Liver (tissue), 9 donors: Measurements from ENCODE around the gene WDHD1. TPM values are rescaled to one million over a fixed set of nuclear protein-coding genes. Genes with fewer than 3 reads are reported as not detected.

ENCODE experiments used
- DNase-seq: peaks from one replicate; pipeline ENCODE4 v3.0.0-alpha.2; 2017; ENCODE audit warnings: low spot score
- H3K27ac ChIP-seq, 2 donors: one replicate each; pipeline ENCODE4 v1.7.0; 2013; ENCODE audit warnings: inconsistent platforms in 2 of 2, low read length in 2 of 2, control low read depth in 1 of 2, low read depth in 1 of 2, mild to moderate bottlenecking in 1 of 2
- H3K27me3 ChIP-seq, 4 donors: one replicate each; pipeline versions ENCODE4 v1.6.1 to v1.7.0; 2013; ENCODE audit warnings: low read length in 3 of 4, inconsistent platforms in 1 of 4, mild to moderate bottlenecking in 1 of 4, moderate library complexity in 1 of 4; ENCODE audit not compliant: control insufficient read depth in 4 of 4, insufficient read depth in 4 of 4
- H3K36me3 ChIP-seq, 4 donors: one replicate each; pipeline versions ENCODE4 v1.6.1 to v1.7.0; 2013; ENCODE audit warnings: low read length in 3 of 4, mild to moderate bottlenecking in 3 of 4, low read depth in 1 of 4, moderate library complexity in 1 of 4; ENCODE audit not compliant: control insufficient read depth in 4 of 4, insufficient read depth in 3 of 4
- H3K4me1 ChIP-seq, 4 donors: one replicate each; pipeline versions ENCODE4 v1.6.1 to v1.7.0; 2013; ENCODE audit warnings: low read length in 3 of 4, mild to moderate bottlenecking in 3 of 4, moderate library complexity in 1 of 4; ENCODE audit not compliant: control insufficient read depth in 4 of 4, insufficient read depth in 4 of 4
- H3K4me3 ChIP-seq, 3 donors: one replicate each; pipeline versions ENCODE4 v1.6.1 to v1.7.0; 2013; ENCODE audit warnings: low read length in 3 of 3, control low read depth in 1 of 3, low read depth in 1 of 3, mild to moderate bottlenecking in 1 of 3
- H3K9ac ChIP-seq, 2 donors: one replicate each; pipeline ENCODE4 v1.7.0; 2013; ENCODE audit warnings: low read length in 2 of 2, mild to moderate bottlenecking in 2 of 2, moderate library complexity in 2 of 2, control low read depth in 1 of 2, low read depth in 1 of 2
- H3K9me3 ChIP-seq, 4 donors: one replicate each; pipeline versions ENCODE4 v1.6.1 to v1.7.0; 2013; ENCODE audit warnings: low read length in 3 of 4; ENCODE audit not compliant: control insufficient read depth in 4 of 4
- ATF3 ChIP-seq: IDR thresholded peaks from 2 replicates; pipeline ENCODE4 v1.6.1; 2016; ENCODE audit warnings: antibody characterized with exemption
- CTCF ChIP-seq: fragments of 150-350 bp; IDR thresholded peaks from 2 replicates; pipeline ENCODE4 v1.5.1; 2017; ENCODE audit warnings: improper control_type of control experiment, low read depth, low read length; ENCODE audit not compliant: missing input control
- EGR1 ChIP-seq, 2 donors: IDR thresholded peaks; 2 replicates each; pipeline ENCODE4 v1.6.1; 2016 to 2018; ENCODE audit warnings: antibody characterized with exemption in 2 of 2, low read depth in 2 of 2
- FOXA1 ChIP-seq: IDR thresholded peaks from 2 replicates; pipeline ENCODE4 v1.6.1; 2016; ENCODE audit warnings: antibody characterized with exemption
- FOXA2 ChIP-seq: IDR thresholded peaks from 2 replicates; pipeline ENCODE4 v1.6.1; 2016; ENCODE audit warnings: antibody characterized with exemption
- GABPA ChIP-seq, 2 donors: IDR thresholded peaks in 1 of 2; conservative IDR thresholded peaks in 1 of 2; 2 replicates each; pipeline ENCODE4 v1.6.1; 2016; ENCODE audit warnings: antibody characterized with exemption in 2 of 2, mild to moderate bottlenecking in 1 of 2, moderate library complexity in 1 of 2
- HNF4G ChIP-seq: IDR thresholded peaks from 2 replicates; pipeline ENCODE4 v1.6.1; 2016; ENCODE audit warnings: antibody characterized with exemption
- JUND ChIP-seq, 2 donors: IDR thresholded peaks; 2 replicates each; pipeline ENCODE4 v1.6.1; 2016; ENCODE audit warnings: antibody characterized with exemption in 2 of 2
- NR2F2 ChIP-seq: IDR thresholded peaks from 2 replicates; pipeline ENCODE4 v1.6.1; 2016; ENCODE audit warnings: antibody characterized with exemption
- RAD21 ChIP-seq, 2 donors: IDR thresholded peaks; 2 replicates each; pipeline ENCODE4 v1.6.1; 2016; ENCODE audit warnings: antibody characterized with exemption in 2 of 2, mild to moderate bottlenecking in 2 of 2
- REST ChIP-seq: IDR thresholded peaks from 2 replicates; pipeline ENCODE4 v1.6.1; 2016; ENCODE audit warnings: antibody characterized with exemption, mild to moderate bottlenecking
- RXRA ChIP-seq, 2 donors: IDR thresholded peaks; 2 replicates each; pipeline ENCODE4 v1.6.1; 2017 to 2018; ENCODE audit warnings: antibody characterized with exemption in 2 of 2, mild to moderate bottlenecking in 1 of 2
- TAF1 ChIP-seq: conservative IDR thresholded peaks from 2 replicates; pipeline ENCODE4 v1.6.1; 2016; ENCODE audit warnings: antibody characterized with exemption, mild to moderate bottlenecking
- YY1 ChIP-seq: IDR thresholded peaks from 2 replicates; pipeline ENCODE4 v1.6.1; 2016; ENCODE audit warnings: antibody characterized with exemption, mild to moderate bottlenecking
- WGBS: extraction: QIAGEN DNeasy Blood & Tissue Kit; methylation state at CpG from one replicate; pipeline ENCODE4 v1.1.7; 2013; 5-methylcytosine and 5-hydroxymethylcytosine counted together
- polyA plus RNA-seq, 2 donors: library from polyadenylated mRNA; stranded (reverse) in 1 of 2; unstranded in 1 of 2; fragments of 200-250 nt in 1 of 2; fragments of >200 nt in 1 of 2; fragmentation: Nextera tagmentation in 1 of 2; extraction: Ambion mirVana in 1 of 2; gene quantifications; one replicate each; pipeline versions ENCODE4 v1.2.1 to v1.2.3, GENCODE V29; 2013 to 2015
- total RNA-seq, 2 donors: library from RNA; depleted of rRNA; stranded (reverse); fragments of >200 nt; gene quantifications; one replicate each; pipeline ENCODE4 v1.2.3, GENCODE V29; 2014
- TF ChIP-seq, protein P1 (sequence below): IDR thresholded peaks from 2 replicates; pipeline ENCODE4 v1.6.1; 2016; ENCODE audit warnings: antibody characterized with exemption
- TF ChIP-seq, protein P2 (sequence below): IDR thresholded peaks from 2 replicates; pipeline ENCODE4 v1.6.1; 2016; ENCODE audit warnings: antibody characterized with exemption
- donor health status: healthy.
- donor health status: healthy.
- donor health status: healthy.
- donor health status: healthy.
- donor health status: healthy.

Gene WDHD1
- total and polyA plus RNA-seq, 4 donors: 0.18 to 14.1 (median 0.42) TPM

DNA sequence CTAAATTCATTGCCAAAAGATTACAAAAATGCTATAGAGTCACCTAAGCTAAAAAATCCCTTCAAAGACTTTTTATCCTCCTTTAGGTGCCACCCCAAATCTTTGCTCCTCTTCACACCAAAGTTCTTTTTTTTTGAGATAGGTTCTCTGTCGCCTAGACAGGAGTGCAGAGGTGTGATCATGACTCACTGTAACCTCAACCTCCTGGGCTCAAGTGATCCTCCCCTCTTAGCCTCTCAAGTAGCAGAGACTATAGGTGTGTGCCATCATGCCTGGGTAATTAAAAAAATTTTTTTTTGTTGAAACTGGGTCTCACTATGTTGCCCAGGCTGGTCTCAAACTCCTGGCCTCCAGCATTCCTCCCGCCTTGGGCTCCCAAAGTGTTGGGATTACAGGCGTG is 47.9 kb downstream of the WDHD1 start:
- no peaks in the 10 kb centered on the region for H3K27me3 ChIP-seq
- peaks cover 0 to 8% (median 4%) of the 10 kb centered on the region in 4 donors for H3K4me1 ChIP-seq
- WGBS: 92% methylated on average over 3 of the region's 3 CpGs
- H3K9me3 ChIP-seq: no peaks in the 10 kb centered on the region
- TF ChIP-seq, protein P1, sequence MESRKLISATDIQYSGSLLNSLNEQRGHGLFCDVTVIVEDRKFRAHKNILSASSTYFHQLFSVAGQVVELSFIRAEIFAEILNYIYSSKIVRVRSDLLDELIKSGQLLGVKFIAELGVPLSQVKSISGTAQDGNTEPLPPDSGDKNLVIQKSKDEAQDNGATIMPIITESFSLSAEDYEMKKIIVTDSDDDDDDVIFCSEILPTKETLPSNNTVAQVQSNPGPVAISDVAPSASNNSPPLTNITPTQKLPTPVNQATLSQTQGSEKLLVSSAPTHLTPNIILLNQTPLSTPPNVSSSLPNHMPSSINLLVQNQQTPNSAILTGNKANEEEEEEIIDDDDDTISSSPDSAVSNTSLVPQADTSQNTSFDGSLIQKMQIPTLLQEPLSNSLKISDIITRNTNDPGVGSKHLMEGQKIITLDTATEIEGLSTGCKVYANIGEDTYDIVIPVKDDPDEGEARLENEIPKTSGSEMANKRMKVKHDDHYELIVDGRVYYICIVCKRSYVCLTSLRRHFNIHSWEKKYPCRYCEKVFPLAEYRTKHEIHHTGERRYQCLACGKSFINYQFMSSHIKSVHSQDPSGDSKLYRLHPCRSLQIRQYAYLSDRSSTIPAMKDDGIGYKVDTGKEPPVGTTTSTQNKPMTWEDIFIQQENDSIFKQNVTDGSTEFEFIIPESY: no peak
- TF ChIP-seq JUND (IDR thresholded peaks at IDR 0.05) (no peak), HNF4G (no peak), NR2F2 (no peak), FOXA1 (no peak), EGR1 (IDR thresholded peaks at IDR 0.05; ENCODE audit: low read depth in 2 of 2) (no peak), ATF3 (no peak), CTCF (no peak), RAD21 (IDR thresholded peaks at IDR 0.05) (no peak), FOXA2 (no peak), YY1 (no peak), REST (no peak), TAF1 (no peak), GABPA (IDR thresholded peaks at IDR 0.05 in 1 of 2, conservative IDR thresholded peaks at IDR 0.05 in 1 of 2) (no peak)
- H3K36me3 ChIP-seq: no peaks in the 10 kb centered on the region
- H3K9ac ChIP-seq: no peak overlapping the region
- no peak for DNase-seq
- no peak overlapping the region for H3K27ac ChIP-seq
- no peak overlapping the region for H3K4me3 ChIP-seq

- no peak overlapping the region for H3K9ac ChIP-seq
- 82% methylated on average over 4 of the region's 4 CpGs for WGBS
- TF ChIP-seq RAD21 (IDR thresholded peaks at IDR 0.05) (no peak), REST (no peak), ATF3 (no peak), HNF4G (no peak), EGR1 (IDR thresholded peaks at IDR 0.05; ENCODE audit: low read depth in 2 of 2) (no peak), GABPA (IDR thresholded peaks at IDR 0.05 in 1 of 2, conservative IDR thresholded peaks at IDR 0.05 in 1 of 2) (no peak), RXRA (IDR thresholded peaks at IDR 0.05) (no peak), JUND (IDR thresholded peaks at IDR 0.05) (no peak), NR2F2 (no peak)
- TF ChIP-seq, protein P1: no peak
- TF ChIP-seq, protein P2, sequence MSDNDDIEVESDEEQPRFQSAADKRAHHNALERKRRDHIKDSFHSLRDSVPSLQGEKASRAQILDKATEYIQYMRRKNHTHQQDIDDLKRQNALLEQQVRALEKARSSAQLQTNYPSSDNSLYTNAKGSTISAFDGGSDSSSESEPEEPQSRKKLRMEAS: no peak
Observed at GRCh38 chr14:54976316-54976715, 50.6 kb downstream of the WDHD1 start.

More at GRCh38 chr14:54976316-54976715, 50.6 kb downstream of the WDHD1 start:
- no peak overlapping the region for H3K27ac ChIP-seq
- H3K4me3 ChIP-seq: no peak overlapping the region
- H3K36me3 ChIP-seq: no peaks in the 10 kb centered on the region
- H3K9me3 ChIP-seq: no peaks in the 10 kb centered on the region
- H3K27me3 ChIP-seq: no peaks in the 10 kb centered on the region
- H3K4me1 ChIP-seq: peaks cover 0 to 8% (median 4%) of the 10 kb centered on the region in 4 donors
- no peak for DNase-seq
